Measurements from ENCODE around the gene CELF2. TPM values are rescaled to one million over a fixed set of nuclear protein-coding genes. Genes with fewer than 3 reads are reported as not detected.

CELF2 gene
- total RNA-seq, 1 donor from 2014 or later = 31.8 TPM

GRCh38 chr10:11131112-11131639 lies 113.5 kb downstream of the CELF2 start:
- H3K9ac ChIP-seq (ENCODE audit: low read depth in 1 of 3, low read length in 3 of 3) = no peak overlapping the region
- no peaks in the 10 kb centered on the region for H3K9me3 ChIP-seq (ENCODE audit: control insufficient read depth in 3 of 3, low read length in 3 of 3)
- no peaks in the 10 kb centered on the region for H3K36me3 ChIP-seq (ENCODE audit: control insufficient read depth in 3 of 3, insufficient read depth in 3 of 3, low read length in 3 of 3)
- no peaks in the 10 kb centered on the region for H3K27me3 ChIP-seq (ENCODE audit: control insufficient read depth in 3 of 3, insufficient read depth in 3 of 3, low read length in 3 of 3)
- H3K27ac ChIP-seq (ENCODE audit: low read depth, low read length) = no peak overlapping the region
- peaks cover 0 to 7% (median 0%) of the 10 kb centered on the region in 3 donors for H3K4me1 ChIP-seq (ENCODE audit: control insufficient read depth in 3 of 3, insufficient read depth in 3 of 3, low read length in 3 of 3)
- no peak overlapping the region for H3K4me3 ChIP-seq (ENCODE audit: low read length in 3 of 3)

- H3K9ac ChIP-seq (ENCODE audit: low read depth in 1 of 3, low read length in 3 of 3) = no peak overlapping the region
- no peaks in the 10 kb centered on the region for H3K27me3 ChIP-seq (ENCODE audit: control insufficient read depth in 3 of 3, insufficient read depth in 3 of 3, low read length in 3 of 3)
- no peak overlapping the region for H3K4me3 ChIP-seq (ENCODE audit: low read length in 3 of 3)
- no peaks in the 10 kb centered on the region for H3K9me3 ChIP-seq (ENCODE audit: control insufficient read depth in 3 of 3, low read length in 3 of 3)
- H3K27ac ChIP-seq (ENCODE audit: low read depth, low read length) = no peak overlapping the region
- peaks cover 0 to 7% (median 3%) of the 10 kb centered on the region in 3 donors for H3K4me1 ChIP-seq (ENCODE audit: control insufficient read depth in 3 of 3, insufficient read depth in 3 of 3, low read length in 3 of 3)
- no peaks in the 10 kb centered on the region for H3K36me3 ChIP-seq (ENCODE audit: control insufficient read depth in 3 of 3, insufficient read depth in 3 of 3, low read length in 3 of 3)
These were observed 116.7 kb downstream of the CELF2 start for GRCh38 chr10:11134411-11134810.

- no peaks in the 10 kb centered on the region for H3K36me3 ChIP-seq (ENCODE audit: control insufficient read depth in 3 of 3, insufficient read depth in 3 of 3, low read length in 3 of 3)
- no peaks in the 10 kb centered on the region for H3K27me3 ChIP-seq (ENCODE audit: control insufficient read depth in 3 of 3, insufficient read depth in 3 of 3, low read length in 3 of 3)
- no peak overlapping the region for H3K27ac ChIP-seq (ENCODE audit: low read depth, low read length)
- no peaks in the 10 kb centered on the region for H3K9me3 ChIP-seq (ENCODE audit: control insufficient read depth in 3 of 3, low read length in 3 of 3)
- no peak overlapping the region for H3K9ac ChIP-seq (ENCODE audit: low read depth in 1 of 3, low read length in 3 of 3)
- peaks cover 0 to 4% (median 3%) of the 10 kb centered on the region in 3 donors for H3K4me1 ChIP-seq (ENCODE audit: control insufficient read depth in 3 of 3, insufficient read depth in 3 of 3, low read length in 3 of 3)
- H3K4me3 ChIP-seq (ENCODE audit: low read length in 3 of 3) = no peak overlapping the region
These were observed 118.0 kb downstream of the CELF2 start for GRCh38 chr10:11135709-11136108.

- Histone ChIP-seq H3K9me3 (ENCODE audit: control insufficient read depth in 3 of 3, low read length in 3 of 3) (no peaks in the 10 kb centered on the region), H3K36me3 (ENCODE audit: control insufficient read depth in 3 of 3, insufficient read depth in 3 of 3, low read length in 3 of 3) (no peaks in the 10 kb centered on the region), H3K9ac (ENCODE audit: low read depth in 1 of 3, low read length in 3 of 3) (no peak overlapping the region), H3K27me3 (ENCODE audit: control insufficient read depth in 3 of 3, insufficient read depth in 3 of 3, low read length in 3 of 3) (no peaks in the 10 kb centered on the region), H3K27ac (ENCODE audit: low read depth, low read length) (no peak overlapping the region), H3K4me3 (ENCODE audit: low read length in 3 of 3) (no peak overlapping the region), H3K4me1 (ENCODE audit: control insufficient read depth in 3 of 3, insufficient read depth in 3 of 3, low read length in 3 of 3) (peaks cover 0 to 3% (median 0%) of the 10 kb centered on the region in 3 donors)
These were observed 120.8 kb downstream of the CELF2 start for GRCh38 chr10:11138314-11139033.

GRCh38 chr10:11140963-11141362 lies 123.3 kb downstream of the CELF2 start:
- no peaks in the 10 kb centered on the region for H3K36me3 ChIP-seq (ENCODE audit: control insufficient read depth in 3 of 3, insufficient read depth in 3 of 3, low read length in 3 of 3)
- H3K9ac ChIP-seq (ENCODE audit: low read depth in 1 of 3, low read length in 3 of 3) = no peak overlapping the region
- H3K4me3 ChIP-seq (ENCODE audit: low read length in 3 of 3) = no peak overlapping the region
- no peaks in the 10 kb centered on the region for H3K9me3 ChIP-seq (ENCODE audit: control insufficient read depth in 3 of 3, low read length in 3 of 3)
- H3K4me1 ChIP-seq (ENCODE audit: control insufficient read depth in 3 of 3, insufficient read depth in 3 of 3, low read length in 3 of 3) = peaks cover 4 to 9% (median 7%) of the 10 kb centered on the region in 3 donors
- H3K27ac ChIP-seq (ENCODE audit: low read depth, low read length) = no peak overlapping the region
- H3K27me3 ChIP-seq (ENCODE audit: control insufficient read depth in 3 of 3, insufficient read depth in 3 of 3, low read length in 3 of 3) = no peaks in the 10 kb centered on the region

GRCh38 chr10:11141571-11142091 lies 124.0 kb downstream of the CELF2 start:
- Histone ChIP-seq H3K4me3 (ENCODE audit: low read length in 3 of 3) (no peak overlapping the region), H3K27ac (ENCODE audit: low read depth, low read length) (no peak overlapping the region), H3K27me3 (ENCODE audit: control insufficient read depth in 3 of 3, insufficient read depth in 3 of 3, low read length in 3 of 3) (no peaks in the 10 kb centered on the region), H3K4me1 (ENCODE audit: control insufficient read depth in 3 of 3, insufficient read depth in 3 of 3, low read length in 3 of 3) (peaks cover 4 to 9% (median 7%) of the 10 kb centered on the region in 3 donors), H3K9me3 (ENCODE audit: control insufficient read depth in 3 of 3, low read length in 3 of 3) (no peaks in the 10 kb centered on the region), H3K36me3 (ENCODE audit: control insufficient read depth in 3 of 3, insufficient read depth in 3 of 3, low read length in 3 of 3) (no peaks in the 10 kb centered on the region), H3K9ac (ENCODE audit: low read depth in 1 of 3, low read length in 3 of 3) (no peak overlapping the region)

- peaks cover 8 to 11% (median 11%) of the 10 kb centered on the region in 3 donors for H3K4me1 ChIP-seq (ENCODE audit: control insufficient read depth in 3 of 3, insufficient read depth in 3 of 3, low read length in 3 of 3)
- H3K4me3 ChIP-seq (ENCODE audit: low read length in 3 of 3) = no peak overlapping the region
- H3K9ac ChIP-seq (ENCODE audit: low read depth in 1 of 3, low read length in 3 of 3) = no peak overlapping the region
These were observed 125.1 kb downstream of the CELF2 start for GRCh38 chr10:11142777-11143176.

GRCh38 chr10:11143242-11143641 lies 125.6 kb downstream of the CELF2 start:
- H3K4me1 ChIP-seq (ENCODE audit: control insufficient read depth in 3 of 3, insufficient read depth in 3 of 3, low read length in 3 of 3) = peaks cover 13 to 16% (median 16%) of the 10 kb centered on the region in 3 donors
- no peaks in the 10 kb centered on the region for H3K27me3 ChIP-seq (ENCODE audit: control insufficient read depth in 3 of 3, insufficient read depth in 3 of 3, low read length in 3 of 3)
- H3K36me3 ChIP-seq (ENCODE audit: control insufficient read depth in 3 of 3, insufficient read depth in 3 of 3, low read length in 3 of 3) = no peaks in the 10 kb centered on the region
- H3K4me3 ChIP-seq (ENCODE audit: low read length in 3 of 3) = no peak overlapping the region
- no peak overlapping the region for H3K27ac ChIP-seq (ENCODE audit: low read depth, low read length)
- no peaks in the 10 kb centered on the region for H3K9me3 ChIP-seq (ENCODE audit: control insufficient read depth in 3 of 3, low read length in 3 of 3)
- no peak overlapping the region for H3K9ac ChIP-seq (ENCODE audit: low read depth in 1 of 3, low read length in 3 of 3)

More at GRCh38 chr10:11142777-11143176, 125.1 kb downstream of the CELF2 start:
- no peaks in the 10 kb centered on the region for H3K9me3 ChIP-seq (ENCODE audit: control insufficient read depth in 3 of 3, low read length in 3 of 3)
- H3K27me3 ChIP-seq (ENCODE audit: control insufficient read depth in 3 of 3, insufficient read depth in 3 of 3, low read length in 3 of 3) = no peaks in the 10 kb centered on the region
- no peaks in the 10 kb centered on the region for H3K36me3 ChIP-seq (ENCODE audit: control insufficient read depth in 3 of 3, insufficient read depth in 3 of 3, low read length in 3 of 3)
- no peak overlapping the region for H3K27ac ChIP-seq (ENCODE audit: low read depth, low read length)

GRCh38 chr10:11144626-11145494 lies 127.2 kb downstream of the CELF2 start:
- Histone ChIP-seq H3K9me3 (ENCODE audit: control insufficient read depth in 3 of 3, low read length in 3 of 3) (no peaks in the 10 kb centered on the region), H3K9ac (ENCODE audit: low read depth in 1 of 3, low read length in 3 of 3) (no peak overlapping the region), H3K36me3 (ENCODE audit: control insufficient read depth in 3 of 3, insufficient read depth in 3 of 3, low read length in 3 of 3) (no peaks in the 10 kb centered on the region), H3K27me3 (ENCODE audit: control insufficient read depth in 3 of 3, insufficient read depth in 3 of 3, low read length in 3 of 3) (no peaks in the 10 kb centered on the region), H3K4me1 (ENCODE audit: control insufficient read depth in 3 of 3, insufficient read depth in 3 of 3, low read length in 3 of 3) (peaks cover 24 to 32% (median 29%) of the 10 kb centered on the region in 3 donors), H3K27ac (ENCODE audit: low read depth, low read length) (no peak overlapping the region), H3K4me3 (ENCODE audit: low read length in 3 of 3) (no peak overlapping the region)
